ENCODE data around the gene EXOC8. TPM values are rescaled to one million over a fixed set of nuclear protein-coding genes. Genes with fewer than 3 reads are reported as not detected.

The EXOC8 gene
- 23.7 and 24.8 TPM in 2 replicates for total RNA-seq

GRCh38 chr1:231337472-231338269 is at the start of gene EXOC8:
TSS of gene EXOC8 (minus strand) at chr1:231337852. CDS start at chr1:231337745, 107 bp downstream.

GRCh38 chr1:231338270-231339128 is 847 bp upstream of the EXOC8 start, which contains the start of gene SPRTN:
TSS of gene SPRTN (plus strand) at chr1:231338293. CDS start at chr1:231338384, 91 bp downstream.

Other genes with a start within 250 kb of the EXOC8 start
- not detected in 2 replicates for gene TRIM67, start 175.8 kb downstream of the EXOC8 start, total RNA-seq
- gene GNPAT, start 96.6 kb downstream of the EXOC8 start, total RNA-seq, result 53.6 and 62.5 TPM in 2 replicates
- 24.6 and 27.6 TPM in 2 replicates for gene SPRTN, start 441 bp upstream of the EXOC8 start, total RNA-seq
- gene EGLN1, start 84.4 kb upstream of the EXOC8 start, total RNA-seq, result 51.6 and 52.3 TPM in 2 replicates
- 31.8 and 36.8 TPM in 2 replicates for gene TSNAX, start 190.8 kb upstream of the EXOC8 start, total RNA-seq

Measured in epithelial cell of umbilical artery (primary cell).